CD4-positive, alpha-beta T cell treated with Interferon gamma for 1 hour (primary cell): ENCODE results near the gene IGF2.
"Not testable (repeated sequence)": the region's sequence is repeated elsewhere in the genome, so short reads cannot be mapped to it uniquely, and the experiment has no call there.

ENCODE experiments used
- DNase-seq: peaks from one replicate; pipeline ENCODE4 v3.0.0-alpha.2; 2020

The IGF2 gene

DNA sequence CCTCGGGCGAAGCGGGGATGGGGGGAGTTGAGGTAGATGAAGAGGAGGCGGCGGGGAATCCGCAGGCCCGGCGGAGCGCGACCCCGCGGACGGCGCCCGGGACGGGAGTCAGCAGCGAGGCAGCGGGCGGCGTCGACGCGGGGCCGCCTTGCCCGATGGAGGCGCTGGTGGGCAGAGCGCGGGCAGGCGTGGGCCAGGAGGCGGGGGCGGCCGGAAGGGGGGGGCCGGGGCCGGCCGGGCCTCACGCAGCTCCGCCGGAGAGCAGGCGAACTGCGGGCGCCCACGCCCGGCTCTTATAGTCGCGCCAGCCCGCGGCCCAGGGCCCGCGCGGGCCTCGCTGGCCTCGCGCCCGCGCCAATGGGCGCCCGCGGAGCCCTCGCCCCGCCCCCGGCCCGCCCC lies at the start of gene IGF2:
Gene IGF2 (minus strand): TSS at position 267 of the 399 bp plus-strand sequence. CDS start 3,866 bp downstream, outside the sequence.
- DNase-seq: no peak

- DNase-seq: no peak
Observed at GRCh38 chr11:2188745-2189144, 49.6 kb upstream of the IGF2 start.

- DNase-seq: no peak
Observed at GRCh38 chr11:2187280-2187707, 48.1 kb upstream of the IGF2 start.

- peak; percentile 50 for DNase-seq
Observed at GRCh38 chr11:2186669-2187279, 47.6 kb upstream of the IGF2 start.

DNA sequence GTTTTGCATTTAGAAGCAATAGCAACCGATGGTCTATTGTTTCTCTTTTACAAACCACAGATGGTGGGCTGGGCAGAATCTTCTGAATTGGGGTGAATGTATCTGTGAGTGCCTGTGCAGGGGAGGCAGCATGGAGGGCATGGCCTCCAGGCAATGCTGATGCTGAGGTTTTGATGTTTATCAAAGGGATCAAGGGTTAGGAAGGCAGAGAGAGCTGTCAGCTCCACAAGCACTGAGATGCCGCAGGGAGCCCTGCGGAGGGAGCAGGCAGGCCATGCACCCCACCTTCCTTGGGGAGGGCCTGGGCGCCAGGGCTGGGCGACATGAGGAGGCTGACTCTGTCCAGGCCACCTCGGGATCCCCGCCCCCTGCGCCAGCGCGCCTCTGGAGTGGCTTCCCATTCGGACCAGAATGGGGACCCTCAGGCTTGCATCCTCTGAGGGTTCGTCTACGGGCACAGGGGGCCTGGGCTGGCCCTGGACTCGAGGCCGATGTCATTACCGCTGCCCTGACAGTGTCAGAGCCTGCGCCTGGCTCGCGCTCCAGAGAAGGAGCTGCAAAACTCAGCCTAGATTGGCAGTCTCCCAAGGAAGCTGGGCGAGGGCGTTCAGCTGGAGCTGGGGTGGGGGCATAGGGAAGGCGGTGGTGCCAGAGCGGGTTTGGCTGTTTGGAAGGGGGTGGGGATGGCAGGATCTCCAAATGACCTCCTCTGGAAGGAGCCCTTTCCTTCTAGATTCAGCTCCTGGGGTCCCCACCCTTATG lies 46.3 kb upstream of the IGF2 start:
- DNase-seq: no peak

GRCh38 chr11:2182692-2183474 lies 43.7 kb upstream of the IGF2 start:
- no peak for DNase-seq

DNA sequence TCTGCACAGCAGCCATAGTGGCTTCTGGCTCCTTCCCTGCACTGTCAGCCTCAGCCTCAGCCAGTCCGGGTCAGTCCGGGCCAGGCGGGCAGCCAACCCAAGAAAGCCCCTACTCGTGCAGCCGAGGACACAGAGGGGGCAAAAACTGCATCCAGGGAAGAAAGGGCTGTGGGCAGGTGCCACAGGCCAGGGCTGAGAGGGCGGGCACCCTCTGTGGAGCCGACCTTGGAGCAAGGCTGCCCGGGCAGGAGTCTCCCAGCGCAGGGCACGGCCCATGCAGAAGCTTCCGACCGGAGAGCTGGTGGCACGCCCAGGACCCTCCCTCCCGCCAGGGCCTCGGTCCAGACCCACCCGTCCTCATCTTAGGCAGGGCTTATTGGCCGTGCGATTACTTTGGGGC lies 42.9 kb upstream of the IGF2 start:
- DNase-seq: no peak

GRCh38 chr11:2180789-2181370 lies 41.7 kb upstream of the IGF2 start:
- DNase-seq: no peak

GRCh38 chr11:2180347-2180746 lies 41.2 kb upstream of the IGF2 start:
- DNase-seq: no peak

DNA sequence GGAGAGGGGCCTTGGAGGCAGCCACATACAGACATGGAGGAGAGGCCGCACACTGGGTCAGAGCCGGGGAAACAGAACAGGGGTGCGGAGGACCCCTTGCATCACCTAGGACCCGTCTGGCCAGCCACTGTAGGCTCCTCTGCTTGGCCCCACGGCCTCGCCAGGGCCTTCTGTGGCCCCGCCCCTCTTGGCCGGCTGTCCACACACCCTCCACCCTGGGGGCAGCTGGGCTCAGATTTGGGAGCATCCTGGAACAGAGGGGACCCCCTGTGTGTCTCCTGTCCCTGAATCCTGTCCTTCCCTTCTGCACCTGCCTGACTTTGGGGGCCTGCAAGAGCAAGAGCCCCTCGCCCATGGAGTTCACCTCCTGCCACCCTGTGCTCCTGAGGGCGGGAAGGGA lies 40.3 kb upstream of the IGF2 start:
- no peak for DNase-seq

DNA sequence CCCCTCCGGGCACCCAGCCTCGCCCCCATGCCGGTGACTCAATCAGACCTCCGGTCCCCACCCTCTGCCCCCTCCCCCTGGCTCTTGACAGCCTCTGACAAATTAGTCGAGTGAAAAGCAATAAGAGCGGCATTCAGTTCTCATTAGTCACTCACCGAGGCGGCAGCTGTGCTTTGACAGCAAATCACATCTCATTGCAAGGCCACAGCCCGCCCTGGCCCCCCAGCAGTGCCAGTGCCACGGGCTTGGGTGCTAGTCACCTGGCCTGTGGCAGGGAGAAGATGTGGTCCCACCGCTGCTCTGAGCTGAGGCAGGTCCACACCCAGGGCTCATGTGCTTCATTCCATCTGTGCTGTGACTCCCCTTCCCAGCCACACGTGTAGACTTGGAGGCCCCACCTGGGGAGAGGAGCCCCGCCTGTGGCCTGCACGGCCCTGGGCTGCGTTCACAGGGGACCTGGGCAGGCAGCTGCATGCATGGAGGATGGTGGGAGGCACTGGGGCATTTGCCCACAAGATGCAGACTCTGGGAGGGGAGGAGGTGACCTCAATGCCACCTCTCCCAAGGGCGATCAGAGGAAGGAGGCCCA lies 39.8 kb upstream of the IGF2 start:
- no peak for DNase-seq

GRCh38 chr11:2178055-2178773 lies 39.0 kb upstream of the IGF2 start:
- DNase-seq: not testable (repeated sequence)

DNA sequence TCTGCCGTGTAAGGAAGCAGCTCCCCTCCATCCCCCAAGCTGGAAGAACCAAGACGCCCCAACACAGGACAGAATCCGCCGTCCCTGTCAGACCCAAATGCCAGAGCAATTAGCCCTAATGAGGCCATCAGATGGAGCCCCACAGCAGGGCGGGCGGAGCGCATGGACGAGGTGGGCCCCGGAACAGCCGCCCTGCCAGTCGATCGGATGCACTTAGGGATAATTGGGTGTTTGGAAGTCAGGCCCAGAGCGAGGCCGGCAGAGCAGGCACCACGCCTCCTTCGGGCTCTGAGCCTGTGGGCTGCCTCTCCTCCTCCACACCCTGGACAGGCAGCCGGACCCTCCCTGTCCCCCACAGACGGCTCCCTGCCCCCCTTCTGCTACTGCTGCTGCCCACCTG lies 37.9 kb upstream of the IGF2 start:
- DNase-seq: no peak

GRCh38 chr11:2176389-2176900 lies 37.3 kb upstream of the IGF2 start:
- DNase-seq: no peak

- DNase-seq: no peak
Observed at GRCh38 chr11:2175659-2176058, 36.5 kb upstream of the IGF2 start.

DNA sequence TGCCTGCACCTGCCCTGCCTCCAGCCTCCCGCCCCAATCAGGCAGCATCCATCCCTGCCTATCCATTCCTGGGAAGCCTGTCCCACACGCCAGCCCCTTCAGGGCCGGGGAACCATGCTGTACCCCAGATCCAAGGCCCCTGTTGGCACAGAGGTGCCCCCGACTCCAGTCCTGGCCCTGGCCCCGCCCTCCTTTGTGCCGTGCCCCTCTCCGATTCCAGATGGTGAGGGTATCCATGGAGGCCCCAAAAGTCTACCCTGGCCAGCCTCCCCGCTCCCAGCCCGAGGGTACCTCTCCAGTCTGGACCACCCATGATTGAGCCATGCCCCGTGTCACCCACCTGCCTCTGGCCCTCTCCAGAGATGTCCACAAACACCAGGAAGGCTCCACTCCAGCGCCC lies 35.2 kb upstream of the IGF2 start:
- no peak for DNase-seq

DNA sequence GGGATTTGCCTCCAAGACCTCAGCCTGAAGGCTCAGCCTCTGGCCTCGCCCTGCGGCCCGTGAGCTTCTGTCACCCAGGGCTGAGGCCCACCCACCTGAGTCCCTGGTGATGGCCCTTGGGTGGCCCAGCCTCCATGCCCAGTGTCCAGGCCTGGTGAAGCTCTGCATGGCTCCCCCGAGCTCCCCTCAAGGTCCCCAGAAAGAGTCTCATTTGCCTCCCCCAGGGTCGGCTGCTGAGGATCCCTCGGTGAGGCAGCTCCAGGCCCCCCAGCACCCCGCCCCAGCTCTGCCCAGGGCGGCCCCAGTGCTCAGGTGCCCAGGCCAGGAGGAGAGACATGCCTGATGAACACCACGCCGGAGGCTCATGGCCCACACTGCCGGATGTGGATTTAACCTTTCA lies 34.6 kb upstream of the IGF2 start:
- DNase-seq: no peak

GRCh38 chr11:2173150-2173693 lies 34.0 kb upstream of the IGF2 start:
- no peak for DNase-seq

DNA sequence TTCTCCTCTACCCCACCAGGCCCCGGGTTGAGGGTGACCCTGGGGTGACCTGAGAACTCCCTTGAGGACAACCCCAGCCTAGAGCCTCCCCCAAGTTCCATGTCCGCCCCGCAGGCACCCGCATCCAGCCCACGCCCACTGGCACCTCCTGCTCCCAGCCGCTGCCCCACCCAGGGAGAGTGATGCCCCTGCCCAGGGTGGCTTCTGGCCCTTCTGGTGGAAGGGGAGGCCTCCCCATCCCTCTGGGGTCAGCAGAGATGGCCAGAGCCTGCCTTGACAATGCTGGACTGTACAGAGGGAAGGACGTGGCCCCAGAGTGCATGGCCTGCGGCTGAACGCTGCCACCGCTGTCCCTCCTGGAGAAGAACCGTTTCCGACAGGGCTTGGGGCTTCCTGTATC lies 33.5 kb upstream of the IGF2 start:
- no peak for DNase-seq

DNA sequence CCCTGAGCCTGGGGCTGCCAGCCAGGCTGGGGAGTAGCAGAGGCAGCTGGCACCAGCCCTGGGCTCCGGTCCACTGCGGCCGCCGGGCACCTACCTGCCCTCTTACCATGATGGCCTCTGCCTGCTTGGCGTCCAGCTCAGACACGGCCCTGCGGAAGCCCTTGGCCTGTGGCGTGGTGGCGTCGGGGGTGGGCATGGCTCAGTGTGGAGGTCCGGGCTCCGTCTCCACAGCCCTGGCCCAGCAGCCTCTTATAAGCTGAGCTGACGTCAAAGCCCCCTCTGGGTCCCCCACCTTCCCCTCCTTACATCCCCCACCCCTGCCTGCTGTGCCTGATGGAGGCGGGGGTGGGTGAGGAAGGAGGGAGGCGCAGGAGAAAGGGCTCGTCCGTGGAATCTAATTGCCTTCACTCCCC lies 32.4 kb upstream of the IGF2 start, which contains the start of gene TH:
Gene TH (minus strand): TSS at position 225 of the 413 bp plus-strand sequence. CDS start 29 bp downstream, at position 196.
- no peak for DNase-seq
